22Rv1 (cell line): ENCODE measurements around the gene LMAN2.

ENCODE experiments used
- CTCF ChIP-seq: fragments of 450-650 bp; IDR thresholded peaks from 2 replicates; pipeline ENCODE4 v1.5.1; 2017; ENCODE audit warnings: mild to moderate bottlenecking
- ZFX ChIP-seq: fragments of 450-650 bp; IDR thresholded peaks from 2 replicates; pipeline ENCODE4 v1.6.1; 2017; ENCODE audit warnings: antibody characterized with exemption, borderline replicate concordance

- TF ChIP-seq CTCF (no peak), ZFX (no peak)
These were observed 584 bp downstream of the LMAN2 start for GRCh38 chr5:177350776-177351391.
